HG02943 (cell line): ENCODE results near the gene IQCK.

Source experiments
- ATAC-seq: cut with Tn5 transposase; IDR thresholded peaks from one replicate; pipeline ENCODE4 v1.9.1; 2021; ENCODE audit warnings: mild to moderate bottlenecking, low read depth, moderate library complexity; ENCODE audit not compliant: unreplicated experiment

Gene IQCK

GRCh38 chr16:19898924-19899604, 181.0 kb downstream of the IQCK start:
- no peak for ATAC-seq

DNA sequence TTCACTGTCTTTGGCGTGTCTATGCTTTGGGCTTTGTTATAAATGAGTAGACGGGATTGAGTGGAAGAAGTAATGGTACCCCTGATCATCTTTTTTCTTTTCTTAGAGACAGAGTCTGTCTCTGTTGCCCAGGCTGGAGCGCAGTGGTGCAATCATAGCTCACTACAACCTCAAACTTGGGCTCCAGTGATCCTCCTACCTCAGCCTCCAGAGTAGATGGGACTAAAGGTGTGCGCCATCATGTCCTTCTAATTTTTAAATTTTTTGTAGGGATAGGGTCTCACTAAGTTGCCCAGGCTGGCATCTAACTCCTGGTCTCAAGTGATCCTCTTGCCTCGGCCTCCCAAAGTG, 181.5 kb downstream of the IQCK start:
- no peak for ATAC-seq

GRCh38 chr16:19901164-19901563, 183.1 kb downstream of the IQCK start:
- no peak for ATAC-seq

DNA sequence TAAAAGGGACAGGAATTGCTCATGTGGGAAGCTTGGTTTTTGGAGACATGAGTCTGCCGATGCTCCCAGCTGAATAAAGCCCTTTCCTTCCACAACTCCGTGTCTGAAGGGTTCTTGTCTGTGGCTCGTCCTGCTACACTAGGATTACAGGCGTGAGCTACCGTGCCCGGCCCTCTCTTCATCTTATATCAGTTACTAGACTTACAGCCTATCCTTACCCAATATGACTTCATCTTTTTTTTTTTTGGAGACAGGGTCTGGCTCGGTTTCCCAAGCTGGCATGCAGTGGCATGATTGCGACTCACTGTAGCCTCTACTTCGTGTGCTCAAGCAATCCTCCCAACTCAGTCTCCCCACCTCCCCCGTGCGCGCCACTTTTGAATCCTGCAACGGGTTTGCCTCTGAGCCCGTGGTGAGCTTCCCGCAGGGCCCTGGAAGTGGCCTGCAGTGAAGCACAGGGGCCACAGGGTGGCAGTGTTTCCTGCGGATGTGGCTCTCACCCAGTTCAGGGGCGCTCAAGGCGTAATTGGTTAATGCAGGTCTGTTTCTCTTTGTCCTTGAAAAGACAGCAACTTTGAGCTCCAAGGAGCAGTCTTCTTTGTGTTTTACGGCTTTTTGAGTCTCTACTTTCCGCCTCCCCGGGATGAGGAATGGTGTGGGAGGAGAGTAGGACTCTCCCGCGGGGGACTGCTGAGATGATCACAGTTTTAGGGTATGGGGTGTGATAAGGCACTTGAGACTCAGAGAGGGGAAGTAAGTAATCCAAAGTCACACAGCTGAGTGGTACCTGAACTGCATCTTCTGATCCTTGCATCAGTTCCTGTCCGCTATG, 189.3 kb downstream of the IQCK start:
- no peak for ATAC-seq
